Left ventricle myocardium inferior (tissue), 1 donor: ENCODE measurements around the gene C4A. TPM values are rescaled to one million over a fixed set of nuclear protein-coding genes. Genes with fewer than 3 reads are reported as not detected.
"Not testable (repeated sequence)": the region's sequence is repeated elsewhere in the genome, so short reads cannot be mapped to it uniquely, and the experiment has no call there.

Experiments used
- DNase-seq: peaks from one replicate; pipeline ENCODE4 v3.0.0-alpha.2; 2020
- H3K27ac ChIP-seq: fragments of 200-600 bp; replicated peaks from 2 replicates; pipeline ENCODE4 v1.8.0; 2021
- H3K27me3 ChIP-seq: fragments of 200-600 bp; 2 replicates; pipeline ENCODE4 v1.8.0; 2021; ENCODE audit warnings: low read depth
- H3K36me3 ChIP-seq: fragments of 200-600 bp; 2 replicates; pipeline ENCODE4 v1.8.0; 2021
- H3K4me1 ChIP-seq: fragments of 200-600 bp; 2 replicates; pipeline ENCODE4 v1.8.0; 2021
- H3K4me3 ChIP-seq: fragments of 200-600 bp; 2 replicates; pipeline ENCODE4 v1.8.0; 2021; ENCODE audit warnings: mild to moderate bottlenecking, moderate library complexity
- H3K9me3 ChIP-seq: fragments of 200-600 bp; replicated peaks from 2 replicates; pipeline ENCODE4 v1.8.0; 2021
- CTCF ChIP-seq: fragments of 200-600 bp; IDR thresholded peaks from 2 replicates; pipeline ENCODE4 v1.8.0; 2021; ENCODE audit warnings: antibody characterized with exemption, mild to moderate bottlenecking, borderline replicate concordance
- intact Hi-C: fragments of 100-400 bp; cut with micrococcal nuclease; formaldehyde crosslinking; loops from one replicate; pipeline ENCODE4 v1.11.0; 2022
- total RNA-seq: library from RNA; stranded (reverse); fragmentation: NEBNext Ultra II Directional; extraction: Animal tissue kit (Norgen Biotek cat#: 25700); gene quantifications from one replicate; pipeline ENCODE4 v1.2.1, GENCODE V29; 2021
- donor health status: DM: no; HTN: yes; CAD: no; lungs with severe emphysema.

Gene C4A
- total RNA-seq, 1 donor from 2014 or later = 76.2 TPM

- intact Hi-C loops = no loop called here
- no peak for TF ChIP-seq CTCF
- Histone ChIP-seq H3K4me1 (peaks cover 29% of the 10 kb centered on the region), H3K27me3 (no peaks in the 10 kb centered on the region), H3K4me3 (no peak overlapping the region), H3K36me3 (peaks cover 3% of the 10 kb centered on the region), H3K27ac (peak overlapping the region; percentile 82), H3K9me3 (no peaks in the 10 kb centered on the region)
- DNase-seq = peak; percentile 35
Observed at GRCh38 chr6:32045811-32046449, 64.1 kb downstream of the C4A start.

- H3K9me3 ChIP-seq = no peaks in the 10 kb centered on the region
- intact Hi-C loops = no loop called here
- TF ChIP-seq CTCF = no peak
- peaks cover 9% of the 10 kb centered on the region for H3K36me3 ChIP-seq
- H3K27ac ChIP-seq = peak overlapping the region; percentile 82
- H3K27me3 ChIP-seq = no peaks in the 10 kb centered on the region
- DNase-seq = peak; percentile 40
- peaks cover 29% of the 10 kb centered on the region for H3K4me1 ChIP-seq
- H3K4me3 ChIP-seq = no peak overlapping the region
Observed at GRCh38 chr6:32046450-32047083, 64.7 kb downstream of the C4A start.

GRCh38 chr6:32047084-32047478, 65.2 kb downstream of the C4A start:
- Histone ChIP-seq H3K4me1 (peaks cover 29% of the 10 kb centered on the region), H3K36me3 (peaks cover 9% of the 10 kb centered on the region), H3K27ac (peak overlapping the region; percentile 82), H3K27me3 (no peaks in the 10 kb centered on the region), H3K4me3 (no peak overlapping the region), H3K9me3 (no peaks in the 10 kb centered on the region)
- DNase-seq = peak; percentile 38
- TF ChIP-seq CTCF = no peak
- intact Hi-C loops = no loop called here

GRCh38 chr6:32047539-32047854, 65.6 kb downstream of the C4A start:
- peak overlapping the region; percentile 82 for H3K27ac ChIP-seq
- no peaks in the 10 kb centered on the region for H3K27me3 ChIP-seq
- no peaks in the 10 kb centered on the region for H3K9me3 ChIP-seq
- DNase-seq = no peak
- intact Hi-C loops = no loop called here
- TF ChIP-seq CTCF = no peak
- no peak overlapping the region for H3K4me3 ChIP-seq
- peaks cover 29% of the 10 kb centered on the region for H3K4me1 ChIP-seq
- peaks cover 9% of the 10 kb centered on the region for H3K36me3 ChIP-seq

GRCh38 chr6:32047855-32048766, 66.3 kb downstream of the C4A start:
- peak; percentile 72 for DNase-seq
- no peaks in the 10 kb centered on the region for H3K9me3 ChIP-seq
- H3K4me3 ChIP-seq = no peak overlapping the region
- H3K27me3 ChIP-seq = no peaks in the 10 kb centered on the region
- peak overlapping the region; percentile 82 for H3K27ac ChIP-seq
- peak; percentile 84 for TF ChIP-seq CTCF
- peaks cover 12% of the 10 kb centered on the region for H3K36me3 ChIP-seq
- H3K4me1 ChIP-seq = peaks cover 29% of the 10 kb centered on the region
- intact Hi-C loops = no loop called here

GRCh38 chr6:32049149-32049548, 67.3 kb downstream of the C4A start:
- Histone ChIP-seq H3K27ac (peak overlapping the region; percentile 82), H3K36me3 (peaks cover 17% of the 10 kb centered on the region), H3K4me1 (peaks cover 29% of the 10 kb centered on the region)
- intact Hi-C loops, H3K4me3 ChIP-seq, H3K9me3 ChIP-seq, H3K27me3 ChIP-seq: not testable (repeated sequence)
- DNase-seq = peak; percentile 13

GRCh38 chr6:32049736-32050135, 67.9 kb downstream of the C4A start:
- Histone ChIP-seq H3K36me3 (peaks cover 23% of the 10 kb centered on the region), H3K4me1 (peaks cover 29% of the 10 kb centered on the region)
- H3K9me3 ChIP-seq, H3K4me3 ChIP-seq, H3K27me3 ChIP-seq, intact Hi-C loops, H3K27ac ChIP-seq: not testable (repeated sequence)
- peak; percentile 11 for DNase-seq
